DMS114 treated with DMSO at 0.1 percent for 48 hours (cell line): ENCODE results near the gene IFNA4.
"Not testable (repeated sequence)": the region's sequence is repeated elsewhere in the genome, so short reads cannot be mapped to it uniquely, and the experiment has no call there.

ENCODE experiments used
- DNase-seq: peaks from one replicate; lab custom pipeline; 2025; ENCODE audit not compliant: unreplicated experiment; lab: John Stamatoyannopoulos, UW

Gene IFNA4

GRCh38 chr9:21166560-21166959 lies 20.8 kb downstream of the IFNA4 start, which contains the start of gene IFNA21:
IFNA21 (minus strand) TSS chr9:21166660; CDS start chr9:21166612, 48 bp downstream.
- DNase-seq, result not testable (repeated sequence)

GRCh38 chr9:21165516-21165915 lies 21.9 kb downstream of the IFNA4 start:
- DNase-seq, result no peak

- DNase-seq, result no peak
Observed at GRCh38 chr9:21160178-21160577, 27.2 kb downstream of the IFNA4 start.

- DNase-seq, result no peak
Observed at GRCh38 chr9:21155501-21155900, 31.9 kb downstream of the IFNA4 start.

GRCh38 chr9:21154018-21154608 lies 33.3 kb downstream of the IFNA4 start:
- DNase-seq, result no peak

- DNase-seq, result no peak
Observed at GRCh38 chr9:21153336-21154017, 33.9 kb downstream of the IFNA4 start.

GRCh38 chr9:21144603-21145002 lies 42.8 kb downstream of the IFNA4 start:
- DNase-seq, result no peak

GRCh38 chr9:21141427-21141882 lies 45.9 kb downstream of the IFNA4 start, which contains the start of gene IFNW1:
IFNW1 (minus strand) TSS chr9:21141832; CDS start chr9:21141570, 262 bp downstream.
- no peak for DNase-seq

GRCh38 chr9:21137020-21137419 lies 50.4 kb downstream of the IFNA4 start:
- DNase-seq, result no peak
